ENCODE results near the gene ARIH1.

The ARIH1 gene

GRCh38 chr15:72509484-72509883 is 35.4 kb downstream of the ARIH1 start:
- Histone ChIP-seq H3K36me3 (ENCODE audit: control insufficient read depth, insufficient read depth, low read length, severe bottlenecking) (no peaks in the 10 kb centered on the region), H3K27me3 (replicated peaks; ENCODE audit: control insufficient read depth, insufficient read depth, low read length) (no peaks in the 10 kb centered on the region), H3K4me1 (ENCODE audit: control insufficient read depth, insufficient read depth, low read length) (peaks cover 18% of the 10 kb centered on the region), H3K9me3 (ENCODE audit: control insufficient read depth, low read length) (no peaks in the 10 kb centered on the region), H3K9ac (ENCODE audit: low read length) (no peak overlapping the region), H3K4me3 (ENCODE audit: low read length) (no peak overlapping the region)
- DNase-seq (ENCODE audit: low read depth) = no peak

- peak; percentile 43 for DNase-seq (ENCODE audit: low read depth)
- Histone ChIP-seq H3K9me3 (ENCODE audit: control insufficient read depth, low read length) (no peaks in the 10 kb centered on the region), H3K36me3 (ENCODE audit: control insufficient read depth, insufficient read depth, low read length, severe bottlenecking) (no peaks in the 10 kb centered on the region), H3K9ac (ENCODE audit: low read length) (no peak overlapping the region), H3K27me3 (replicated peaks; ENCODE audit: control insufficient read depth, insufficient read depth, low read length) (no peaks in the 10 kb centered on the region), H3K4me1 (ENCODE audit: control insufficient read depth, insufficient read depth, low read length) (peaks cover 28% of the 10 kb centered on the region), H3K4me3 (ENCODE audit: low read length) (no peak overlapping the region)
These were observed 37.4 kb downstream of the ARIH1 start for GRCh38 chr15:72511536-72511935.

DNA sequence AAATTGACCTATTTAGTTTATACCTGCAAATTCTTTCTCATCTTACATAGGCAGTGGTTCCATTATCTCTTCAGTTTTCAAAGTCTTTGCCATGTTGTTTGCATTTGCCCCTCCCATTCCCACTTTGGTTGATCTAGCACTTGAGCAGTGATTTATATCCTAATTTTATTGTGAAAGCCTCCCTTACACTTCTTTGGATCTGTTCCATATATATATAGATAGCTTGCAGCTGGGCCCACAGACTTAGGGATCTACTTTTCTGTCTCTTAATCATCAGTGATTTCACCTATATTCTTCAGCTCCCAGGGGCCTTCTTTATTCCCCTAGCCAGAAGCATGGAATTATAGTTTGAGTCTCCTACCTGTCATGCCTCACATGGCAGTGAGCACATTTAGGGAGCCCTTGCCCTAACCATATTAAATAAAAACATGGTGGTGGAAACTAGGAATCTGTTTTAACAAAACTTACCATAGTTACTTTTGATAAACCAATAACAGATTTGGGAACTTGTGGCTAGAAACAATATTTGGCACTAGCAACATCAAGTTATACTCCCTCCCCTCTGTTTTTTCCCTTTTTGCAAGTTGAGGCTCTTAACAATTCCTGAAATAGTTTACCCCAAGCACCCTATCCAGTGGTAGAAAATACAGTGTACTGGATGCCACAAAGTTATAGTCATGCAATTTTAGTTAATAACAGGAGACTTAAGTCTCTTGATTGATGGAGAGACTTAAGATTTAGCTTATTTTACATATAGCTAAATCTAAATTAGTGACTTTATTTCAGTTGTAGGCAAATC is 41.7 kb downstream of the ARIH1 start:
- no peak overlapping the region for H3K9ac ChIP-seq (ENCODE audit: low read length)
- no peaks in the 10 kb centered on the region for H3K9me3 ChIP-seq (ENCODE audit: control insufficient read depth, low read length)
- H3K4me3 ChIP-seq (ENCODE audit: low read length) = no peak overlapping the region
- peaks cover 29% of the 10 kb centered on the region for H3K4me1 ChIP-seq (ENCODE audit: control insufficient read depth, insufficient read depth, low read length)
- H3K27me3 ChIP-seq (replicated peaks; ENCODE audit: control insufficient read depth, insufficient read depth, low read length) = no peaks in the 10 kb centered on the region
- DNase-seq (ENCODE audit: low read depth) = peak; percentile 39
- H3K36me3 ChIP-seq (ENCODE audit: control insufficient read depth, insufficient read depth, low read length, severe bottlenecking) = peaks cover 5% of the 10 kb centered on the region

GRCh38 chr15:72516777-72517176 is 42.6 kb downstream of the ARIH1 start:
- no peak overlapping the region for H3K4me3 ChIP-seq (ENCODE audit: low read length)
- H3K9ac ChIP-seq (ENCODE audit: low read length) = no peak overlapping the region
- no peak for DNase-seq (ENCODE audit: low read depth)
- H3K36me3 ChIP-seq (ENCODE audit: control insufficient read depth, insufficient read depth, low read length, severe bottlenecking) = peaks cover 8% of the 10 kb centered on the region
- no peaks in the 10 kb centered on the region for H3K9me3 ChIP-seq (ENCODE audit: control insufficient read depth, low read length)
- H3K4me1 ChIP-seq (ENCODE audit: control insufficient read depth, insufficient read depth, low read length) = peaks cover 26% of the 10 kb centered on the region
- H3K27me3 ChIP-seq (replicated peaks; ENCODE audit: control insufficient read depth, insufficient read depth, low read length) = no peaks in the 10 kb centered on the region

DNA sequence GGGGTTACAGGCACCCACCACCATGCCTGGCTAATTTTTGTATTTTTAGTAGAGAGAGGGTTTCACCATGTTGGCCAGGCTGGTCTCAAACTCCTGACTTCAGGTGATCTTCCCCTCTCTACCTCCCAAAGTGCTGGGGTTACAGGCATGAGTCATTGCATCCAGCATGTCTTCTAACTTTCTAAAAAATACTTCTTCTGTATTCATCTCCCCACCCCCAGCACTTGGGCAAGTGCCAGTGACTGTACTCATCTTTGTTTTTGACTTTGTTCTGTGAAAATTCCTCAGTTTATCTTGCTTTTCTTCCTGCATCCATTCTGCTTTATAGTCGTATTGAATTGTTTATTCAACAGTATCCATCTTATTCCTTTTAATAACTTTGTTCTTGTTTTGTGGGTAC is 47.6 kb downstream of the ARIH1 start:
- DNase-seq (ENCODE audit: low read depth) = no peak
- Histone ChIP-seq H3K36me3 (ENCODE audit: control insufficient read depth, insufficient read depth, low read length, severe bottlenecking) (peaks cover 23% of the 10 kb centered on the region), H3K27me3 (replicated peaks; ENCODE audit: control insufficient read depth, insufficient read depth, low read length) (no peaks in the 10 kb centered on the region), H3K9ac (ENCODE audit: low read length) (no peak overlapping the region), H3K4me1 (ENCODE audit: control insufficient read depth, insufficient read depth, low read length) (peaks cover 4% of the 10 kb centered on the region), H3K4me3 (ENCODE audit: low read length) (no peak overlapping the region), H3K9me3 (ENCODE audit: control insufficient read depth, low read length) (no peaks in the 10 kb centered on the region)

- Histone ChIP-seq H3K4me1 (ENCODE audit: control insufficient read depth, insufficient read depth, low read length) (peaks cover 4% of the 10 kb centered on the region), H3K36me3 (ENCODE audit: control insufficient read depth, insufficient read depth, low read length, severe bottlenecking) (no peaks in the 10 kb centered on the region), H3K9ac (ENCODE audit: low read length) (no peak overlapping the region), H3K9me3 (ENCODE audit: control insufficient read depth, low read length) (no peaks in the 10 kb centered on the region), H3K27me3 (replicated peaks; ENCODE audit: control insufficient read depth, insufficient read depth, low read length) (no peaks in the 10 kb centered on the region), H3K4me3 (ENCODE audit: low read length) (no peak overlapping the region)
- no peak for DNase-seq (ENCODE audit: low read depth)
These were observed 59.0 kb downstream of the ARIH1 start for GRCh38 chr15:72532991-72533601.

- no peak overlapping the region for H3K4me3 ChIP-seq (ENCODE audit: low read length)
- H3K27me3 ChIP-seq (replicated peaks; ENCODE audit: control insufficient read depth, insufficient read depth, low read length) = no peaks in the 10 kb centered on the region
- no peaks in the 10 kb centered on the region for H3K9me3 ChIP-seq (ENCODE audit: control insufficient read depth, low read length)
- peaks cover 4% of the 10 kb centered on the region for H3K4me1 ChIP-seq (ENCODE audit: control insufficient read depth, insufficient read depth, low read length)
- H3K36me3 ChIP-seq (ENCODE audit: control insufficient read depth, insufficient read depth, low read length, severe bottlenecking) = no peaks in the 10 kb centered on the region
- no peak for DNase-seq (ENCODE audit: low read depth)
- H3K9ac ChIP-seq (ENCODE audit: low read length) = no peak overlapping the region
These were observed 60.4 kb downstream of the ARIH1 start for GRCh38 chr15:72534523-72534922.

GRCh38 chr15:72535911-72536310 is 61.8 kb downstream of the ARIH1 start:
- H3K4me3 ChIP-seq (ENCODE audit: low read length) = no peak overlapping the region
- H3K27me3 ChIP-seq (replicated peaks; ENCODE audit: control insufficient read depth, insufficient read depth, low read length) = no peaks in the 10 kb centered on the region
- H3K36me3 ChIP-seq (ENCODE audit: control insufficient read depth, insufficient read depth, low read length, severe bottlenecking) = peaks cover 6% of the 10 kb centered on the region
- no peak overlapping the region for H3K9ac ChIP-seq (ENCODE audit: low read length)
- DNase-seq (ENCODE audit: low read depth) = no peak
- peaks cover 6% of the 10 kb centered on the region for H3K9me3 ChIP-seq (ENCODE audit: control insufficient read depth, low read length)
- H3K4me1 ChIP-seq (ENCODE audit: control insufficient read depth, insufficient read depth, low read length) = peaks cover 4% of the 10 kb centered on the region

DNA sequence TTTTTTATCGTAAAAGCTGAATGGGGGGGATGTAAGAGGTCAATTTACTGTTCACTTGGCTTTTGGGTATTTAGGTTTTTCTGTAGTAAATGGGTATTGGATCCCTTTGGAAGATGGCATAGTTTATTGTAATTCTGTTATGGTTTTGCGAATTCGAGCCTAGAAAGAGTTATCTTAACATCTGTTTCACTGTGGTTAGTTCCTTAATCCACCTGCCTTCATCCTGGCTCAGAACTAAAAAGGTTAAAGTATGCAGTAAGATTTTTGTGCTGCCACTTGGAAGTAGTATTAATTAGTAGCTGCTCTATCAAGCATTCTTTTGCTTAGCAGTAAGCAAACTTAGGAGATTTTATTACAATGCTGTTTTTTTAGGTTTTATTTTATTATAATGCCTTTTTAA is 62.4 kb downstream of the ARIH1 start:
- DNase-seq (ENCODE audit: low read depth) = no peak
- Histone ChIP-seq H3K27me3 (replicated peaks; ENCODE audit: control insufficient read depth, insufficient read depth, low read length) (no peaks in the 10 kb centered on the region), H3K9ac (ENCODE audit: low read length) (no peak overlapping the region), H3K4me1 (ENCODE audit: control insufficient read depth, insufficient read depth, low read length) (peaks cover 4% of the 10 kb centered on the region), H3K4me3 (ENCODE audit: low read length) (no peak overlapping the region), H3K9me3 (ENCODE audit: control insufficient read depth, low read length) (peaks cover 12% of the 10 kb centered on the region), H3K36me3 (ENCODE audit: control insufficient read depth, insufficient read depth, low read length, severe bottlenecking) (peaks cover 10% of the 10 kb centered on the region)

DNA sequence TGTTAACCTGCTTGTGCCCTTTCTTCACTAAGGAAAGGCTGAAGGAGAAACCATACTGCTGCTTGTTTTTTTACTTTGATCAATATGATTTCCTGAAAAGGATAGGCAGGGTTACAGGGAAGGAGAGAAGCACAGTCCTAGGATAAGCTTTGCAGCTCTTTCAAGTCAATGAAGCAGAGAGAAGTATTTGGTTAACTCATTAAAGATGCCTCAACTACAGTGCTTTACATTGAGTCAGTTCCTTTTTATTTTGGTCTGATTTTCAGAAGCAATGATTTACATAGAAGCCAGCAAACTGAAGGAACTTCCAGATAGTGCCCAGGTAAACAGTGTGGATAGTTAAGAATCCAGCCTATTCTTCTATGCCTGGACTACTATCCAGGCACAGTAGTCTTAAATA is 64.8 kb downstream of the ARIH1 start:
- H3K27me3 ChIP-seq (replicated peaks; ENCODE audit: control insufficient read depth, insufficient read depth, low read length) = no peaks in the 10 kb centered on the region
- peaks cover 16% of the 10 kb centered on the region for H3K9me3 ChIP-seq (ENCODE audit: control insufficient read depth, low read length)
- H3K36me3 ChIP-seq (ENCODE audit: control insufficient read depth, insufficient read depth, low read length, severe bottlenecking) = peaks cover 10% of the 10 kb centered on the region
- DNase-seq (ENCODE audit: low read depth) = no peak
- H3K9ac ChIP-seq (ENCODE audit: low read length) = no peak overlapping the region
- peaks cover 4% of the 10 kb centered on the region for H3K4me1 ChIP-seq (ENCODE audit: control insufficient read depth, insufficient read depth, low read length)
- H3K4me3 ChIP-seq (ENCODE audit: low read length) = no peak overlapping the region

DNA sequence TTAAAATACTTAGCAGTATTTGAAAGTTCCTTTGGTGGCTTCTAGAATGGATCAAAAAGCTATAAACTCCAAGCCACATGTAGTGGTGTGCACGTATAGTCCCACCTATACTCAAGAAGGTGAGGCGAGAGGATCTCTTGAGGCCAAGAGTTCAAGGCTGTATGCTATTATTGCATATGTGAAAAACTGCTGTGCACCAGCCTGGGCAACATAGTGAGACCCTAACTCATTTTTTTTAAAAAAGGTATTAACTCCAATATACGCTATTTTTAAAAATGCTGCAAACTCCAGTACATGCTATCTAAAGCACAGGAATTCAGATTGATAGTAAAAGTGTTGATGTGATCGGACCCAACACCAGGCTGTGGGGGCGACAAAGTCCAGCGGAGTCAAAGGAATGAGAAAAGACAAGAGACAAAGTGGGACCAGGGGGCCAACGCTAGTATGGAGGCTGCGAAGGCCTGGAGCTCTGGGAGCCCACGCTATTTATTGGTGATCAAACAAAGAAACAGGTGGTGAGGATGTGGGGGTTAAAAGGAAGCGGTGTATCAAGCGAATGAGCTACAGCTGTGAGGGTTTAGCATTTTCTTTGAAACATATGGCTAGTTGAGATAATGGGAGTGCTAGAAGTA is 66.6 kb downstream of the ARIH1 start:
- Histone ChIP-seq H3K9me3 (ENCODE audit: control insufficient read depth, low read length) (peaks cover 16% of the 10 kb centered on the region), H3K4me1 (ENCODE audit: control insufficient read depth, insufficient read depth, low read length) (peaks cover 14% of the 10 kb centered on the region), H3K36me3 (ENCODE audit: control insufficient read depth, insufficient read depth, low read length, severe bottlenecking) (peaks cover 10% of the 10 kb centered on the region), H3K27me3 (replicated peaks; ENCODE audit: control insufficient read depth, insufficient read depth, low read length) (no peaks in the 10 kb centered on the region), H3K4me3 (ENCODE audit: low read length) (peak overlapping the region; percentile 8), H3K9ac (ENCODE audit: low read length) (no peak overlapping the region)
- no peak for DNase-seq (ENCODE audit: low read depth)
